ENCODE data around the gene PCBP3.

DNA sequence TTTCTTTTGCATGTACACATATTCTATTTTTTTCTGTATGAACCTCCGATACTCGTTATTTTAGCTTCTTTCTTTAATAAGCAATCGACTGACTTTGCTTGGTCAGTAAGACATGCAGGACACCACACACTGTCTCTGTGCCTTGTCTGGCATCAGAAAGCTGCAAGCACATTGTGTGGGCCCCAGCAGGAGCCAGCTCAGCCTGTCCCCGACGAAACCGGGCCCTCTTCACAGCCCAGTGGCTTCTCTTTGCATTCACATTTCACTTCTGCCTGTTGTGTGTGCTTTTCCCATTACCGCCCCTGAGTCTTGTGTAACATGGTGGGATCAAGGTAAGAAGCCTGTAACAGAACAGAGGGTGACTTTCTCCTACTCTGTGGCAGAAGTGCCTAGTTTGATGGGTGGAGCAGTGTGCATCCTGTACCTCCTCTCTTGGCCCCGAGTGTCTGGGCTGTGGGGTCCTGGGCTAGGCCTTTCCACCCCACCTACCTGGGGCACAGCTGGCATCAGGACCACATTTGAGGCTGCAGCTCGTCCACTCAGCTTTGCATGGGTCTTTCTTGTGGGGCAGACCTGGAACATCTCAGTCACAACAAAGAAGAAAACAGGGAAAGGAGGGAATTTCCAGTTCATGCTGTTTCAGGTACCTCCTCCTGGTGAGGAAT is 219.2 kb downstream of the PCBP3 start:
- TF ChIP-seq, protein P1, sequence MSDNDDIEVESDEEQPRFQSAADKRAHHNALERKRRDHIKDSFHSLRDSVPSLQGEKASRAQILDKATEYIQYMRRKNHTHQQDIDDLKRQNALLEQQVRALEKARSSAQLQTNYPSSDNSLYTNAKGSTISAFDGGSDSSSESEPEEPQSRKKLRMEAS (IDR thresholded peaks at IDR 0.05; ENCODE audit: insufficient read depth, insufficient read length): no peak
- TF ChIP-seq, protein P2, sequence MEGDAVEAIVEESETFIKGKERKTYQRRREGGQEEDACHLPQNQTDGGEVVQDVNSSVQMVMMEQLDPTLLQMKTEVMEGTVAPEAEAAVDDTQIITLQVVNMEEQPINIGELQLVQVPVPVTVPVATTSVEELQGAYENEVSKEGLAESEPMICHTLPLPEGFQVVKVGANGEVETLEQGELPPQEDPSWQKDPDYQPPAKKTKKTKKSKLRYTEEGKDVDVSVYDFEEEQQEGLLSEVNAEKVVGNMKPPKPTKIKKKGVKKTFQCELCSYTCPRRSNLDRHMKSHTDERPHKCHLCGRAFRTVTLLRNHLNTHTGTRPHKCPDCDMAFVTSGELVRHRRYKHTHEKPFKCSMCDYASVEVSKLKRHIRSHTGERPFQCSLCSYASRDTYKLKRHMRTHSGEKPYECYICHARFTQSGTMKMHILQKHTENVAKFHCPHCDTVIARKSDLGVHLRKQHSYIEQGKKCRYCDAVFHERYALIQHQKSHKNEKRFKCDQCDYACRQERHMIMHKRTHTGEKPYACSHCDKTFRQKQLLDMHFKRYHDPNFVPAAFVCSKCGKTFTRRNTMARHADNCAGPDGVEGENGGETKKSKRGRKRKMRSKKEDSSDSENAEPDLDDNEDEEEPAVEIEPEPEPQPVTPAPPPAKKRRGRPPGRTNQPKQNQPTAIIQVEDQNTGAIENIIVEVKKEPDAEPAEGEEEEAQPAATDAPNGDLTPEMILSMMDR (IDR thresholded peaks at IDR 0.05; ENCODE audit: extremely low read depth in 1 of 2, insufficient read depth in 1 of 2, low read depth in 1 of 2, low read length in 2 of 2): no peak
- TF ChIP-seq POLR2A (IDR thresholded peaks at IDR 0.05; ENCODE audit: low read depth, low read length) (no peak), EZH2 (IDR thresholded peaks at IDR 0.05; ENCODE audit: borderline replicate concordance, low read depth, low read length, severe bottlenecking) (no peak), FOS (IDR thresholded peaks at IDR 0.05; ENCODE audit: borderline replicate concordance, insufficient read depth, low read length) (no peak), POLR2AphosphoS5 (IDR thresholded peaks at IDR 0.05; ENCODE audit: insufficient read depth, low read depth, low read length) (no peak), JUN (IDR thresholded peaks at IDR 0.05; ENCODE audit: borderline replicate concordance, insufficient read depth, insufficient read length, low read depth) (no peak), MYC (IDR thresholded peaks at IDR 0.05; ENCODE audit: low read depth, low read length) (no peak)

All from endothelial cell of umbilical vein (primary cell).